DND-41 (cell line): ENCODE measurements around the gene OR7D4.

Experiments used
- CTCF ChIP-seq: IDR thresholded peaks from 2 replicates; pipeline ENCODE4 v1.5.1; 2012; ENCODE audit warnings: borderline replicate concordance, low read length, moderate library complexity, mild to moderate bottlenecking; ENCODE audit not compliant: poor library complexity, severe bottlenecking; ENCODE audit errors: extremely low read depth
- EZH2 ChIP-seq: IDR thresholded peaks from 3 replicates; pipeline ENCODE4 v1.6.1; 2012; ENCODE audit warnings: borderline replicate concordance, low read depth, mild to moderate bottlenecking, moderate library complexity, low read length, inconsistent platforms; ENCODE audit not compliant: severe bottlenecking

- TF ChIP-seq CTCF (no peak), EZH2 (no peak)
These were observed 29.9 kb downstream of the OR7D4 start for GRCh38 chr19:9189535-9189934.
